Mesothelial cell of epicardium (in vitro differentiated cells): ENCODE results near the gene FGFRL1. TPM values are rescaled to one million over a fixed set of nuclear protein-coding genes. Genes with fewer than 3 reads are reported as not detected.
A peak's percentile ranks its signal among the peaks of the same experiment; 100 is the strongest.

Experiments
- DNase-seq, 2 experiments: peaks; one replicate each; pipeline ENCODE4 v3.0.0; 2021; ENCODE audit warnings: low spot score in 2 of 2; ENCODE audit not compliant: unreplicated experiment in 2 of 2
- H3K27ac Mint-ChIP-seq: 2 replicates; pipeline ENCODE4 v1.8.0; 2021; ENCODE audit warnings: mixed read lengths
- H3K27me3 Mint-ChIP-seq: 2 replicates; pipeline ENCODE4 v1.8.0; 2021; ENCODE audit warnings: low read depth, mixed read lengths
- H3K36me3 Mint-ChIP-seq: 2 replicates; pipeline ENCODE4 v1.8.0; 2021; ENCODE audit warnings: mixed read lengths
- H3K4me1 Mint-ChIP-seq: 2 replicates; pipeline ENCODE4 v1.8.0; 2021; ENCODE audit warnings: mixed read lengths
- H3K4me3 Mint-ChIP-seq: 2 replicates; pipeline ENCODE4 v1.8.0; 2021; ENCODE audit warnings: mild to moderate bottlenecking, moderate library complexity, mixed read lengths
- H3K9me3 Mint-ChIP-seq: 2 replicates; pipeline ENCODE4 v1.8.0; 2021; ENCODE audit warnings: mixed read lengths
- total RNA-seq: library from RNA; stranded (reverse); gene quantifications from 3 replicates; pipeline ENCODE4 v1.2.1, GENCODE V29; 2021
- TF ChIP-seq, protein P1 (sequence below): fragments of 200-600 bp; sonication (generic); IDR thresholded peaks from one replicate; pipeline ENCODE4 v1.5.0; 2021; ENCODE audit warnings: antibody characterized with exemption; ENCODE audit not compliant: unreplicated experiment

FGFRL1 gene
- total RNA-seq, 1 donor from 2014 or later, result 37.4 TPM

DNA sequence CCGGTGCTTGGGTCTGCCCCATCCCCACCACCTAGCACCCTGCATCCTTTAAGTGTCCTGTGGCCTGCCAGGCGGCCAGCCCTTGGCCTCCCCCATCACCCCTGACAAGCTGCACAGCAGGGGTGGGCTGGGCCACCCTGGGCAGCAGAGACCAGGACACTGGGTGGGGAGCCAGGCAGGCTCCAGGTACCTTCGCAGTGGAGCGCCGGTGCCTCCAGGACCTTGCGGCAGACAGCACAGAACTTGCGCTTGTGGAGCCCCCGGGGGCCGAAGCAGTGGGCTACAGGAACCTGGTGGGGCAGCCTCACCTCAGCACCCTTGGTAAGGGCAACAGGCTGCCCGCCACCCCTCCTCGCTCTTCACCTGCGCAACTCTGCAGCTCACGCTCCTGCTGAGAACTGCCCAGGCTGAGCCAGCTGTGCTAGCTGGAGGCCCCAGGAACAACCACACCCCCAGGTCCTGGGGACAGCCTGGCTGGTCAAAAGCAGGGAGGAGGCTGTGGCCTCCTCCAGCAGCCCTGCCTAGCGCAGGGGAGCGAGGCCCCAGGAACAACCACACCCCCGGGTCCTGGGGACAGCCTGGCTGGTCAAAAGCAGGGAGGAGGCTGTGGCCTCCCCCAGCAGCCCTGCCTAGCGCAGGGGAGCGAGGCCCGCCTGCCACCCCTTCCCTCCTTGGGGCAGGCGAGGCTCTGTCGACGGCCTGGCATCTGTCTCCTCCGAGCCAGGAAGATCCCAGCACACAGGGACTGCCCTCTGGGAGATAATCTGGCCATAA is 42.6 kb upstream of the FGFRL1 start:
- no peaks in the 10 kb centered on the region for H3K9me3 Mint-ChIP-seq
- TF ChIP-seq, protein P1, sequence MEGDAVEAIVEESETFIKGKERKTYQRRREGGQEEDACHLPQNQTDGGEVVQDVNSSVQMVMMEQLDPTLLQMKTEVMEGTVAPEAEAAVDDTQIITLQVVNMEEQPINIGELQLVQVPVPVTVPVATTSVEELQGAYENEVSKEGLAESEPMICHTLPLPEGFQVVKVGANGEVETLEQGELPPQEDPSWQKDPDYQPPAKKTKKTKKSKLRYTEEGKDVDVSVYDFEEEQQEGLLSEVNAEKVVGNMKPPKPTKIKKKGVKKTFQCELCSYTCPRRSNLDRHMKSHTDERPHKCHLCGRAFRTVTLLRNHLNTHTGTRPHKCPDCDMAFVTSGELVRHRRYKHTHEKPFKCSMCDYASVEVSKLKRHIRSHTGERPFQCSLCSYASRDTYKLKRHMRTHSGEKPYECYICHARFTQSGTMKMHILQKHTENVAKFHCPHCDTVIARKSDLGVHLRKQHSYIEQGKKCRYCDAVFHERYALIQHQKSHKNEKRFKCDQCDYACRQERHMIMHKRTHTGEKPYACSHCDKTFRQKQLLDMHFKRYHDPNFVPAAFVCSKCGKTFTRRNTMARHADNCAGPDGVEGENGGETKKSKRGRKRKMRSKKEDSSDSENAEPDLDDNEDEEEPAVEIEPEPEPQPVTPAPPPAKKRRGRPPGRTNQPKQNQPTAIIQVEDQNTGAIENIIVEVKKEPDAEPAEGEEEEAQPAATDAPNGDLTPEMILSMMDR, result no peak
- peaks cover 25% of the 10 kb centered on the region for H3K27me3 Mint-ChIP-seq
- no peaks in the 10 kb centered on the region for H3K4me1 Mint-ChIP-seq
- H3K36me3 Mint-ChIP-seq, result peaks cover 2% of the 10 kb centered on the region
- H3K27ac Mint-ChIP-seq, result no peak overlapping the region
- DNase-seq, result no peak
- no peak overlapping the region for H3K4me3 Mint-ChIP-seq

DNA sequence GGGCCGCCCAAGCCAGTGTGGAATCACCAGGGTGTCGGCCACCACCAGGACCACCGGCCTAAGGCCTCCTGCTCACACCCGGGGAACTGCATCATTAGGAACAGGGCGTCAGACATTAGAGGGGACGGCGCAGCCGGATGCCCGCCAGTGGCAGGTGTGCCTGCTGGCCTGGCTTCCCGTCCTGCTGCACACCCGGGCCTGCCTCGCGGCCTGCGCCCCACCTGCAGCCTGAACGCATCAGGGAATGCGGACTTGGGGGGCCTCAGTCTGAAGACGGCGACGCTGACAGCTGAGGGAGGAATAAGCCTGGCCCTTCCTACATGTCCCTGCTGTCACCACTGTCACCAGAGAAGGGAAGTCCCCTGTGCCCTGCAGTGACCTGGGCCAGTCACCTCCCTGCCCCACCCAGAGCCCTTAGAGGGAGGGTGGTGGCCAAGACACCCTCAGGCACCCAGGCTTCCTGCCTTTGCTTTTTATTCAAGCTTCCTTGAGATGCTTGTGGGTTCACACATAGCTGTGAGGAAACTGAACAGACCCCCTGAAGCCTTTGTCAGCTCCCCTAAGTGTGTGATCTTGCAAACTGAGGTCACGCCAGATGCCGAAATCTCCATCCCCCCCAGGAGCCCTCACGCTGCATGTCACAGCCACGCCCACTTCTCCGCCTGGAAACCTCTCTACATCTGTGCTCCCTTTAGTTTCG is 41.2 kb upstream of the FGFRL1 start:
- Mint-ChIP-seq H3K4me1 (no peaks in the 10 kb centered on the region), H3K36me3 (peaks cover 2% of the 10 kb centered on the region), H3K9me3 (no peaks in the 10 kb centered on the region), H3K27ac (no peak overlapping the region), H3K27me3 (peaks cover 25% of the 10 kb centered on the region), H3K4me3 (no peak overlapping the region)
- no peak for DNase-seq
- TF ChIP-seq, protein P1, result no peak

DNA sequence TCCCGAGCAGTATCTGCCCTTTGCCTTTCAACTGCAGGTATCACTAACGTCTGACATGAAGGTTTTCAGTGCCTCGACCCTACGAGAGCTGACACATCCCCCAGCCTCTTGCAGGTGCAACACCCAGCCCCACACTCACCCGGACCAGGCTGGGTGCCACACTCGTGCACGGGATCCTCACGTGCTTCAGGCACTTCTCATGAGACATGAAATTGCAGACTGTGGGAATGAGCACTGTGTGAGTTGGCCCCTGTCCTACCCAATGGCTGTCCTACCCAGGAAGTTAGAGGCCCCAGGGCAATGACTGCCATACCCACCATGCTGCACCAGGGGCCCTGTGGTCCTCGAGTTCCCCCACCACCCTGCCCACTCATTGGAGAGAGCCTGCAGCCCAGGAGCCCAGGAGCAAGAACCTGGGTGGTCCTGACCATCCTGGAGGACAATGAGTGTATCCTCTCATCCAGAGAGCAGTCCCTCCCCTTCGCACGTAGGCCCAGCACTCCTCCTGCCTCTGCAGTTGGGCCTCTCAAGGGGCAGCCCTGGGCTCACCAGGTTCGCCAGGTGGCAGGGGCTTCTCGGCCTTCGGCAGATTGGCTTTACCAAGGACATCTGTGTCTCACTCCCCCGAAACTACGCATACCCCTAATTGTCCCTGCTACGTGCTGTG is 40.4 kb upstream of the FGFRL1 start:
- no peaks in the 10 kb centered on the region for H3K4me1 Mint-ChIP-seq

DNA sequence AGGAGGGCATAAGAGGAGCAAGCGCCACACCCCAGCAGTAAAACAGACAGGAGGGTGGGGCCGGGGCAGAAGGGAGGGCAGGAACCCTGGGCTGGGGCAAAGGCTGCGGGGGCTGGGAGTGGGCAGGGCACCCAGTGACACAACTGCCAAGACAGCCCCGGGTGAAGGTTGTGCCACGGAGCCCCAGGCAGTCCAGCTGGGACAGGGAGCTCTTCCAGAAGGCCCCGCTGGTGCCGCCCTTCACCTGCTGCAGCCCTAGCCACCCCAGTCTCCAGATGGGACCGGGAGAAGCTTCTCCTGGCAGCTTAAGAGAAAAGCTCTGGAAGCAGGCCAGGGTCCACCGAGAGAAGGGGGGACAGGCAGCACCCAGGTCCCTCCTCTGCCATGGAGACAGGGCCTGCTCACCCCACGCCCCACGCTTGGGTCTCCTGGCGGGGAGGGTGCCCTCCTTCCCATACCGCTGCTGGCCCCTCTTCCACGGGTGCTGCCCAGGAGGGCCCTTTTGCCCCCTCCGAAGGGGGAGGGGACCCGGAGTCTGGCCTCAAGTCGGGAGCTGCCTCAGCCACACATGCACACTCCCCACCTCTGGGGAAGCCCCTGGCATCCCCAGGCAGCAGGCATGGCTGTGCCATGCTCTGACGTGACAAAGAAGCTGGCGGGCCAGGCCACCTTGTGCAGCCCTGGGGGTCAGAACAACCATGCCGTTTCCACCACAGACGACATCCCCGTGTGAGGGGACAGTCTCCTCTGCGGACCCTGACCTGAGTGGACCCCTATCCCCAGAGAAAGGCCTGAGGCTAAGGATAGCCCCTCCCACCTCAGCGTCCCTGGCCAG is 39.5 kb upstream of the FGFRL1 start:
- Mint-ChIP-seq H3K36me3 (no peaks in the 10 kb centered on the region), H3K27me3 (peaks cover 23% of the 10 kb centered on the region), H3K9me3 (no peaks in the 10 kb centered on the region), H3K4me3 (peak overlapping the region; percentile 52), H3K27ac (no peak overlapping the region), H3K4me1 (no peaks in the 10 kb centered on the region)
- TF ChIP-seq, protein P1, result no peak
- no peak for DNase-seq

More for the DNA sequence above, 40.4 kb upstream of the FGFRL1 start:
- H3K9me3 Mint-ChIP-seq, result no peaks in the 10 kb centered on the region
- peaks cover 23% of the 10 kb centered on the region for H3K27me3 Mint-ChIP-seq
- H3K27ac Mint-ChIP-seq, result no peak overlapping the region
- TF ChIP-seq, protein P1, result no peak
- peak overlapping the region; percentile 31 for H3K4me3 Mint-ChIP-seq
- no peaks in the 10 kb centered on the region for H3K36me3 Mint-ChIP-seq
- no peak for DNase-seq
